ENCODE measurements around the gene TNFAIP2. TPM values are rescaled to one million over a fixed set of nuclear protein-coding genes. Genes with fewer than 3 reads are reported as not detected.

TNFAIP2 gene
- total and polyA plus RNA-seq, 9 of the 15 experiments (the other 6 are each of a cell fraction or from before 2014, with no cell fraction given) = 22.6 to 68.6 (median 44.6) TPM

GRCh38 chr14:103118663-103119404 is 4.4 kb upstream of the TNFAIP2 start (continued):
- TF ChIP-seq MEF2A (IDR thresholded peaks at IDR 0.05; ENCODE audit: control insufficient read depth, low read depth, low read length) (no peak), ZNF592 (IDR thresholded peaks at IDR 0.05) (peak; percentile 88), HMGN3 (IDR thresholded peaks at IDR 0.05; ENCODE audit: borderline replicate concordance, extremely low read depth, insufficient read length, low read depth, low read length) (peak; percentile 60), ESRRA (IDR thresholded peaks at IDR 0.05; ENCODE audit: borderline replicate concordance, low read depth) (peak; percentile 56; the same call in 1 of the 2 replicates), SMARCE1 (IDR thresholded peaks at IDR 0.05) (peak; percentile 86), ARNT (IDR thresholded peaks at IDR 0.05) (no peak), NRF1 (conservative IDR thresholded peaks at IDR 0.05 in 1 of 2, IDR thresholded peaks at IDR 0.05 in 1 of 2) (peak; percentile 42 to 54; a peak in 3 of 4 replicates), MTA3 (IDR thresholded peaks at IDR 0.05; ENCODE audit: borderline replicate concordance) (peak; percentile 71; the same call in 1 of the 2 replicates), PBX2 (CRISPR knock-in tag; IDR thresholded peaks at IDR 0.05; ENCODE audit: low read depth) (no peak), PBX2 (tag; conservative IDR thresholded peaks at IDR 0.05; ENCODE audit: low read depth) (no peak), BHLHE40 (IDR thresholded peaks at IDR 0.05; ENCODE audit: low read length) (peak; percentile 72), POLR2B (IDR thresholded peaks at IDR 0.05; ENCODE audit: low read depth, partially characterized antibody) (no peak), ZNF644 (tag; IDR thresholded peaks at IDR 0.05; ENCODE audit: low read depth) (peak; percentile 20; the same call in 1 of the 2 replicates), NR2C1 (IDR thresholded peaks at IDR 0.05) (peak; percentile 70; the same call in 1 of the 2 replicates), NR2C1 (tag; IDR thresholded peaks at IDR 0.05) (no peak), USF1 (CRISPR knock-in tag; IDR thresholded peaks at IDR 0.05) (peak; percentile 81), TFAP4 (CRISPR knock-in tag; IDR thresholded peaks at IDR 0.05; ENCODE audit: borderline replicate concordance) (peak; percentile 53; the same call in 1 of the 2 replicates), JUND (IDR thresholded peaks at IDR 0.05; ENCODE audit: borderline replicate concordance, low read depth, low read length) (peak; percentile 47; the same call in 1 of the 2 replicates), JUND (tag; IDR thresholded peaks at IDR 0.05; ENCODE audit: borderline replicate concordance, low read depth, low read length) (peak; percentile 63; the same call in 1 of the 3 replicates)

Measured in K562 (cell line).